OCI-LY3 (cell line): ENCODE measurements around the gene PANK4.

ENCODE experiments used
- EZH2phosphoT487 ChIP-seq: fragments of 200-600 bp; shearing (Covaris generic); IDR thresholded peaks from 2 replicates; pipeline ENCODE4 v1.6.1; 2018; ENCODE audit warnings: antibody characterized with exemption, mixed run types, low read depth
- TF ChIP-seq, protein P1 (sequence below): fragments of 200-600, 300-600 bp; sonication (generic); IDR thresholded peaks from 2 replicates; pipeline ENCODE4 v1.5.1; 2014; ENCODE audit warnings: antibody characterized with exemption, low read length, low read depth

DNA sequence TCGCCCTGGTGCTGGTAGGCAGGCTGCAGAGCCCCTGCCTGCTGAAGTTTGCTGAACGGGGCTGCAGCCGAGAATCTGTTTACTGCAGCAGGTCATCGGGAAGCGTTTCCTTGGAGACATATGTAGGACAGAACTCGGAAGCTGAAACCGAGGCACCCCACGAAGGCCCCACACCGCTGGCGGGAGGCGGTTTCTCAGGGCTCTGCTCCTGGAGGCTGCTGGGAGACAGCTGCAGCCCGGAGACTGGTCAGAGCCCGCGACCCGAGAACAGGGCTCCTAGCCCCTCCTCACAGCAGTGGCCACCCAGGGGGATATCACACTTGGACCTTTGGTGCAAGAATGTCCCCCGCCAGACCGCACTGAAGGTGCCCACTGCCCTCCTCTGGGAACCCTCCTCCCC, 63.0 kb downstream of the PANK4 start:
- TF ChIP-seq, protein P1, sequence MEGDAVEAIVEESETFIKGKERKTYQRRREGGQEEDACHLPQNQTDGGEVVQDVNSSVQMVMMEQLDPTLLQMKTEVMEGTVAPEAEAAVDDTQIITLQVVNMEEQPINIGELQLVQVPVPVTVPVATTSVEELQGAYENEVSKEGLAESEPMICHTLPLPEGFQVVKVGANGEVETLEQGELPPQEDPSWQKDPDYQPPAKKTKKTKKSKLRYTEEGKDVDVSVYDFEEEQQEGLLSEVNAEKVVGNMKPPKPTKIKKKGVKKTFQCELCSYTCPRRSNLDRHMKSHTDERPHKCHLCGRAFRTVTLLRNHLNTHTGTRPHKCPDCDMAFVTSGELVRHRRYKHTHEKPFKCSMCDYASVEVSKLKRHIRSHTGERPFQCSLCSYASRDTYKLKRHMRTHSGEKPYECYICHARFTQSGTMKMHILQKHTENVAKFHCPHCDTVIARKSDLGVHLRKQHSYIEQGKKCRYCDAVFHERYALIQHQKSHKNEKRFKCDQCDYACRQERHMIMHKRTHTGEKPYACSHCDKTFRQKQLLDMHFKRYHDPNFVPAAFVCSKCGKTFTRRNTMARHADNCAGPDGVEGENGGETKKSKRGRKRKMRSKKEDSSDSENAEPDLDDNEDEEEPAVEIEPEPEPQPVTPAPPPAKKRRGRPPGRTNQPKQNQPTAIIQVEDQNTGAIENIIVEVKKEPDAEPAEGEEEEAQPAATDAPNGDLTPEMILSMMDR, result no peak
- no peak for TF ChIP-seq EZH2phosphoT487
